ENCODE measurements around the gene TICRR. TPM values are rescaled to one million over a fixed set of nuclear protein-coding genes. Genes with fewer than 3 reads are reported as not detected.

TICRR gene
- 10.5 to 12.4 TPM (median 11.6 TPM) in 5 replicates for total RNA-seq (2022; extraction: Qiagen RNA extraction)

GRCh38 chr15:89575146-89575655, at the start of gene TICRR:
Gene TICRR, plus strand, starts transcription at chr15:89575469. Its CDS starts 118 bp downstream, at chr15:89575587.

DNA sequence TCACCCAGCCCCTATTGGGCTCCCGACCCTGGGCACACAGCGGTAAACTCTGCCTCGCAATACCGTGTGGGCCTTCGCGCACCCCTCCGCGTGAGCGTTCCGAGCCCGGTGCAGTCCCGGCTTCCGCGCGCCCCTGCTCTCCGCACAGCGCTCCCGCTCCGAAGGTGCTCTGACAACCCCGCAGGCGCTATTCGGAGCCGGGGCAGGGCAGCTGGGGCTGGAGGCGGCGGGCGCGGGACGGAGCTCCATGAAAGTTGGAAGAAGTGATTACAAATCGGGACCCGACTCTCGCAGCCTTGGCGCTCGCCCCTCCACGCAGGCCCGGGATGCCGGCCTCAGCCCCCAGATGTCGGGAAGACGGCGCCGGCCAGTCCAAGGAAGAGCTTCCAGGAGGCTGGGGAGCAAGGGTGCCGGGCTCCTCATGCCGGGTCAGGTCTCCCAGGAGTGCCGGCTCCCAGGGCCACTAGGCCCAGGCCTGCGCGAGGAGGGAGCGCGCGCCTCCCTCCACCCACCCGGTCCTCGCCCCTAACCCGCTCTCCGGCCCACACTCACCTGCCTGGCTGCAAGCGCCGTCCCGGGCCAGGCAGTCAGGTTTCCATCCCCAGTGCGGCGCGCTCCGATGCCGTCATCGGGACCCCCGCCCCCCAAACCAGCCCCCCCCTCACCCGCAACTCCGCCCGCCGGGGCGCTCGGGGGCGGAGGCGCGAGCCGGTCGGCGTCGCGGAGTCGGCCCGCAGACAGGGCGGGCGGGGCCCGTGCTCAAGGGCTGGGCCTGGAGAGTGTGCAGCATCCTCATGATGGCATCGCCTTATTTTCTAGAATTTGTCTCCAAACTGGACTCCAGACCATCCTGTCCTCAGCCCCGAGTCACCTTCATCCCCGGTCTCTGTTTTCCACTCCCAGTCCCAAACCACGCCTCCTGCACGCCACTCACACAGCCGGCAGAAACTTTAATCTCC, 79.9 kb downstream of the TICRR start, which contains the start of gene KIF7:
Gene KIF7 (minus strand): TSS at position 621 of the 959 bp plus-strand sequence. CDS start 2,537 bp downstream, outside the sequence.

Other genes with a start within 250 kb of the TICRR start
- 45.5 to 60.1 TPM (median 55.6 TPM) in 5 replicates for gene POLG, start 240.6 kb upstream of the TICRR start, total RNA-seq (2022; extraction: Qiagen RNA extraction)
- gene RHCG, start 78.9 kb upstream of the TICRR start, total RNA-seq (2022; extraction: Qiagen RNA extraction): 37.6 to 51.2 TPM (median 44.0 TPM) in 5 replicates
- 3.4 to 5.1 TPM (median 4.1 TPM) in 5 replicates for gene KIF7, start 80.0 kb downstream of the TICRR start, total RNA-seq (2022; extraction: Qiagen RNA extraction)
- 0.06 to 0.11 TPM (median 0.09 TPM) in 5 replicates for gene PLIN1, start 103.9 kb downstream of the TICRR start, total RNA-seq (2022; extraction: Qiagen RNA extraction)
- 7.2 to 9.8 TPM (median 9.5 TPM) in 5 replicates for gene PEX11A, start 115.3 kb downstream of the TICRR start, total RNA-seq (2022; extraction: Qiagen RNA extraction)
- 0.13 to 0.25 TPM (median 0.21 TPM) in 5 replicates for gene WDR93, start 115.3 kb downstream of the TICRR start, total RNA-seq (2022; extraction: Qiagen RNA extraction)
- gene MESP1, start 175.8 kb downstream of the TICRR start, total RNA-seq (2022; extraction: Qiagen RNA extraction): 1.1 to 7.5 TPM (median 5.5 TPM) in 5 replicates
- gene MESP2, start 200.9 kb downstream of the TICRR start, total RNA-seq (2022; extraction: Qiagen RNA extraction): 0.09 to 0.83 TPM (median 0.40 TPM) in 5 replicates
- 71.2 to 93.4 TPM (median 77.9 TPM) in 5 replicates for gene ANPEP, start 239.4 kb downstream of the TICRR start, total RNA-seq (2022; extraction: Qiagen RNA extraction)

Measured in A549 treated with AZD2906 at 1 μM for 4 hours (cell line).